NCI-H2171 (cell line): Measurements from ENCODE around the gene SMO.
A peak's percentile ranks its signal among the peaks of the same experiment; 100 is the strongest.

Source experiments
- DNase-seq: peaks from one replicate; lab custom pipeline; 2025; lab: John Stamatoyannopoulos, UW

The SMO gene

GRCh38 chr7:129188372-129188891 is at the start of gene SMO:
SMO (plus strand) TSS chr7:129188633; CDS start chr7:129189152, 519 bp downstream.
- no peak for DNase-seq

- DNase-seq: no peak
These were observed 44.7 kb upstream of the SMO start for GRCh38 chr7:129143724-129144094.

GRCh38 chr7:129144095-129144833 is 44.2 kb upstream of the SMO start, which contains the start of gene TSPAN33:
TSPAN33 (plus strand) TSS chr7:129144707; CDS start chr7:129144981, 274 bp downstream.
- DNase-seq: peak; percentile 66

- DNase-seq: no peak
These were observed 43.4 kb upstream of the SMO start for GRCh38 chr7:129144834-129145668.

GRCh38 chr7:129146237-129146979 is 42.0 kb upstream of the SMO start:
- DNase-seq: no peak

- no peak for DNase-seq
These were observed 40.7 kb upstream of the SMO start for GRCh38 chr7:129147731-129148130.

GRCh38 chr7:129149511-129149910 is 38.9 kb upstream of the SMO start:
- no peak for DNase-seq

- peak; percentile 55 for DNase-seq
These were observed 38.0 kb upstream of the SMO start for GRCh38 chr7:129150199-129150996.

GRCh38 chr7:129157651-129158050 is 30.8 kb upstream of the SMO start:
- DNase-seq: no peak

- DNase-seq: no peak
These were observed 28.9 kb upstream of the SMO start for GRCh38 chr7:129159539-129159938.

GRCh38 chr7:129160161-129160905 is 28.1 kb upstream of the SMO start:
- no peak for DNase-seq

- DNase-seq: no peak
These were observed 26.8 kb upstream of the SMO start for GRCh38 chr7:129161524-129162225.

GRCh38 chr7:129162732-129163131 is 25.7 kb upstream of the SMO start:
- no peak for DNase-seq

- DNase-seq: peak; percentile 20
These were observed 24.4 kb upstream of the SMO start for GRCh38 chr7:129163875-129164544.

GRCh38 chr7:129166745-129167144 is 21.7 kb upstream of the SMO start:
- DNase-seq: no peak

GRCh38 chr7:129167817-129168216 is 20.6 kb upstream of the SMO start:
- DNase-seq: peak; percentile 81

GRCh38 chr7:129168231-129169021 is 20.0 kb upstream of the SMO start:
- DNase-seq: peak; percentile 84

GRCh38 chr7:129169171-129169671 is 19.2 kb upstream of the SMO start:
- DNase-seq: peak; percentile 24
